ENCODE results near the gene SLC22A14. TPM values are rescaled to one million over a fixed set of nuclear protein-coding genes. Genes with fewer than 3 reads are reported as not detected.
"Not testable (repeated sequence)": the region's sequence is repeated elsewhere in the genome, so short reads cannot be mapped to it uniquely, and the experiment has no call there.

SLC22A14 gene
- polyA plus RNA-seq, 1 donor = 0.13 TPM

- WGBS (ENCODE audit: insufficient coverage, low lambda C conversion rate) = no CpG with 5 or more reads among the region's 6 CpGs
- Histone ChIP-seq H3K4me1 (ENCODE audit: control insufficient read depth, insufficient read depth, low read length) (no peaks in the 10 kb centered on the region), H3K9me3 (ENCODE audit: control insufficient read depth, low read depth, low read length) (no peaks in the 10 kb centered on the region), H3K27me3 (ENCODE audit: control insufficient read depth, insufficient read depth, low read length) (no peaks in the 10 kb centered on the region), H3K4me3 (ENCODE audit: low read length) (no peak overlapping the region), H3K36me3 (ENCODE audit: control insufficient read depth, insufficient read depth, low read length) (no peaks in the 10 kb centered on the region), H3K27ac (ENCODE audit: low read length) (no peak overlapping the region)
- DNase-seq = no peak
Measured at GRCh38 chr3:38284756-38285150, 2.7 kb downstream of the SLC22A14 start.

- not testable (repeated sequence) for DNase-seq; H3K27me3 ChIP-seq (ENCODE audit: control insufficient read depth, insufficient read depth, low read length); H3K4me3 ChIP-seq (ENCODE audit: low read length); H3K36me3 ChIP-seq (ENCODE audit: control insufficient read depth, insufficient read depth, low read length); H3K27ac ChIP-seq (ENCODE audit: low read length); H3K4me1 ChIP-seq (ENCODE audit: control insufficient read depth, insufficient read depth, low read length); H3K9me3 ChIP-seq (ENCODE audit: control insufficient read depth, low read depth, low read length)
- WGBS (ENCODE audit: insufficient coverage, low lambda C conversion rate) = no CpG with 5 or more reads among the region's 16 CpGs
Measured at GRCh38 chr3:38289286-38290217, 7.5 kb downstream of the SLC22A14 start.

GRCh38 chr3:38297053-38297452, 15.0 kb downstream of the SLC22A14 start:
- not testable (repeated sequence) for H3K27ac ChIP-seq (ENCODE audit: low read length); H3K36me3 ChIP-seq (ENCODE audit: control insufficient read depth, insufficient read depth, low read length); H3K9me3 ChIP-seq (ENCODE audit: control insufficient read depth, low read depth, low read length); H3K27me3 ChIP-seq (ENCODE audit: control insufficient read depth, insufficient read depth, low read length); H3K4me1 ChIP-seq (ENCODE audit: control insufficient read depth, insufficient read depth, low read length); DNase-seq; H3K4me3 ChIP-seq (ENCODE audit: low read length)
- WGBS (ENCODE audit: insufficient coverage, low lambda C conversion rate) = 100% methylated on average over 1 of the region's 4 CpGs

GRCh38 chr3:38297537-38297936, 15.4 kb downstream of the SLC22A14 start:
- no peak for DNase-seq
- H3K36me3 ChIP-seq (ENCODE audit: control insufficient read depth, insufficient read depth, low read length) = no peaks in the 10 kb centered on the region

GRCh38 chr3:38297947-38298711, 16.0 kb downstream of the SLC22A14 start:
- 84% methylated on average over 2 of the region's 5 CpGs for WGBS (ENCODE audit: insufficient coverage, low lambda C conversion rate)
- Histone ChIP-seq H3K27ac (ENCODE audit: low read length) (no peak overlapping the region), H3K4me3 (ENCODE audit: low read length) (no peak overlapping the region), H3K9me3 (ENCODE audit: control insufficient read depth, low read depth, low read length) (no peaks in the 10 kb centered on the region), H3K36me3 (ENCODE audit: control insufficient read depth, insufficient read depth, low read length) (no peaks in the 10 kb centered on the region), H3K27me3 (ENCODE audit: control insufficient read depth, insufficient read depth, low read length) (no peaks in the 10 kb centered on the region), H3K4me1 (ENCODE audit: control insufficient read depth, insufficient read depth, low read length) (no peaks in the 10 kb centered on the region)
- DNase-seq = no peak

More at GRCh38 chr3:38297537-38297936, 15.4 kb downstream of the SLC22A14 start:
- H3K27me3 ChIP-seq (ENCODE audit: control insufficient read depth, insufficient read depth, low read length) = no peaks in the 10 kb centered on the region
- H3K27ac ChIP-seq (ENCODE audit: low read length) = no peak overlapping the region
- H3K4me3 ChIP-seq (ENCODE audit: low read length) = no peak overlapping the region
- no peaks in the 10 kb centered on the region for H3K9me3 ChIP-seq (ENCODE audit: control insufficient read depth, low read depth, low read length)
- H3K4me1 ChIP-seq (ENCODE audit: control insufficient read depth, insufficient read depth, low read length) = no peaks in the 10 kb centered on the region

GRCh38 chr3:38306941-38307340, 24.8 kb downstream of the SLC22A14 start:
- Histone ChIP-seq H3K9me3 (ENCODE audit: control insufficient read depth, low read depth, low read length) (no peaks in the 10 kb centered on the region), H3K27me3 (ENCODE audit: control insufficient read depth, insufficient read depth, low read length) (no peaks in the 10 kb centered on the region), H3K27ac (ENCODE audit: low read length) (no peak overlapping the region), H3K4me3 (ENCODE audit: low read length) (no peak overlapping the region), H3K36me3 (ENCODE audit: control insufficient read depth, insufficient read depth, low read length) (no peaks in the 10 kb centered on the region), H3K4me1 (ENCODE audit: control insufficient read depth, insufficient read depth, low read length) (no peaks in the 10 kb centered on the region)
- no peak for DNase-seq
- WGBS (ENCODE audit: insufficient coverage, low lambda C conversion rate) = no CpG with 5 or more reads among the region's 5 CpGs

- H3K9me3 ChIP-seq (ENCODE audit: control insufficient read depth, low read depth, low read length) = no peaks in the 10 kb centered on the region
- no peaks in the 10 kb centered on the region for H3K36me3 ChIP-seq (ENCODE audit: control insufficient read depth, insufficient read depth, low read length)
- no peak for DNase-seq
- no peak overlapping the region for H3K27ac ChIP-seq (ENCODE audit: low read length)
- H3K27me3 ChIP-seq (ENCODE audit: control insufficient read depth, insufficient read depth, low read length) = no peaks in the 10 kb centered on the region
- no peak overlapping the region for H3K4me3 ChIP-seq (ENCODE audit: low read length)
- no CpG with 5 or more reads among the region's 12 CpGs for WGBS (ENCODE audit: insufficient coverage, low lambda C conversion rate)
- no peaks in the 10 kb centered on the region for H3K4me1 ChIP-seq (ENCODE audit: control insufficient read depth, insufficient read depth, low read length)
Measured at GRCh38 chr3:38307599-38307998, 25.5 kb downstream of the SLC22A14 start.

- no peaks in the 10 kb centered on the region for H3K27me3 ChIP-seq (ENCODE audit: control insufficient read depth, insufficient read depth, low read length)
- no CpG with 5 or more reads among the region's 9 CpGs for WGBS (ENCODE audit: insufficient coverage, low lambda C conversion rate)
- DNase-seq = no peak
- no peaks in the 10 kb centered on the region for H3K9me3 ChIP-seq (ENCODE audit: control insufficient read depth, low read depth, low read length)
- H3K27ac ChIP-seq (ENCODE audit: low read length) = no peak overlapping the region
- H3K4me3 ChIP-seq (ENCODE audit: low read length) = no peak overlapping the region
- H3K4me1 ChIP-seq (ENCODE audit: control insufficient read depth, insufficient read depth, low read length) = no peaks in the 10 kb centered on the region
- H3K36me3 ChIP-seq (ENCODE audit: control insufficient read depth, insufficient read depth, low read length) = no peaks in the 10 kb centered on the region
Measured at GRCh38 chr3:38308456-38308855, 26.4 kb downstream of the SLC22A14 start.

- Histone ChIP-seq H3K4me3 (ENCODE audit: low read length) (no peak overlapping the region), H3K36me3 (ENCODE audit: control insufficient read depth, insufficient read depth, low read length) (no peaks in the 10 kb centered on the region), H3K4me1 (ENCODE audit: control insufficient read depth, insufficient read depth, low read length) (no peaks in the 10 kb centered on the region), H3K27me3 (ENCODE audit: control insufficient read depth, insufficient read depth, low read length) (peaks cover 3% of the 10 kb centered on the region), H3K27ac (ENCODE audit: low read length) (no peak overlapping the region), H3K9me3 (ENCODE audit: control insufficient read depth, low read depth, low read length) (no peaks in the 10 kb centered on the region)
- 91% methylated on average over 1 of the region's 1 CpG for WGBS (ENCODE audit: insufficient coverage, low lambda C conversion rate)
- DNase-seq = no peak
Measured at GRCh38 chr3:38311476-38311875, 29.4 kb downstream of the SLC22A14 start.

- no peak overlapping the region for H3K4me3 ChIP-seq (ENCODE audit: low read length)
- H3K9me3 ChIP-seq (ENCODE audit: control insufficient read depth, low read depth, low read length) = no peaks in the 10 kb centered on the region
- no CpG with 5 or more reads among the region's 2 CpGs for WGBS (ENCODE audit: insufficient coverage, low lambda C conversion rate)
- no peaks in the 10 kb centered on the region for H3K4me1 ChIP-seq (ENCODE audit: control insufficient read depth, insufficient read depth, low read length)
- H3K27ac ChIP-seq (ENCODE audit: low read length) = no peak overlapping the region
- H3K27me3 ChIP-seq (ENCODE audit: control insufficient read depth, insufficient read depth, low read length) = peaks cover 3% of the 10 kb centered on the region
- no peak for DNase-seq
- H3K36me3 ChIP-seq (ENCODE audit: control insufficient read depth, insufficient read depth, low read length) = no peaks in the 10 kb centered on the region
Measured at GRCh38 chr3:38311941-38312340, 29.8 kb downstream of the SLC22A14 start.

All from large intestine (tissue), 3 donors.